HepG2 (cell line): Measurements from ENCODE around the gene ZNF792. TPM values are rescaled to one million over a fixed set of nuclear protein-coding genes. Genes with fewer than 3 reads are reported as not detected.
A peak's percentile ranks its signal among the peaks of the same experiment; 100 is the strongest.

Source experiments
- HDAC2 ChIP-seq: sonication (generic); formaldehyde crosslinking; IDR thresholded peaks from 2 replicates; pipeline ENCODE4 v1.4.0; 2020; ENCODE audit warnings: missing genetic modification reagents
- PHF5A ChIP-seq: IDR thresholded peaks from one replicate; pipeline ENCODE4 v1.6.1; 2018; ENCODE audit warnings: low read depth, missing genetic modification reagents; ENCODE audit not compliant: unreplicated experiment
- SNAI1 ChIP-seq: sonication (generic); formaldehyde crosslinking; IDR thresholded peaks from 2 replicates; pipeline ENCODE4 v1.5.0; 2020; ENCODE audit warnings: mild to moderate bottlenecking, missing genetic modification reagents, borderline replicate concordance
- TGIF2 ChIP-seq: IDR thresholded peaks from 2 replicates; pipeline ENCODE4 v1.6.1; 2016; ENCODE audit warnings: control low read depth, missing compliant biosample characterization
- ZNF816 ChIP-seq: sonication (generic); formaldehyde crosslinking; IDR thresholded peaks from 2 replicates; pipeline ENCODE4 v1.8.0; 2022; ENCODE audit warnings: missing genetic modification reagents, mild to moderate bottlenecking, borderline replicate concordance
- polyA plus RNA-seq, 8 experiments: library from polyadenylated mRNA; depleted of rRNA in 3 of 8; stranded (reverse) in 7 of 8; unstranded in 1 of 8; fragments of >200 nt; fragmentation: Illumina TruSeq in 4 of 8; extraction: Trizol in 4 of 8; gene quantifications; 2 replicates each; pipeline versions ENCODE4 v1.2.1 to v1.2.3, GENCODE V29; 2011 to 2016; ENCODE audit warnings: low read depth in 4 of 8, missing spikeins in 1 of 8, mixed read lengths in 1 of 8; ENCODE audit not compliant: insufficient read depth in 1 of 8
- total RNA-seq, 5 experiments: library from RNA; depleted of rRNA; stranded (reverse); fragments of >200 nt; fragmentation: Illumina TruSeq; extraction: Trizol; gene quantifications; 2 replicates each; pipeline ENCODE4 v1.2.3, GENCODE V29; 2016; ENCODE audit warnings: low read depth in 1 of 5
- TF ChIP-seq, protein P1 (sequence below): sonication (generic); formaldehyde crosslinking; IDR thresholded peaks from 2 replicates; pipeline ENCODE4 v1.4.0; 2020; ENCODE audit warnings: missing genetic modification reagents, borderline replicate concordance
- TF ChIP-seq, protein P2 (sequence below): sonication (generic); formaldehyde crosslinking; IDR thresholded peaks from 2 replicates; pipeline ENCODE4 v1.4.0; 2020; ENCODE audit warnings: missing genetic modification reagents, borderline replicate concordance
- TF ChIP-seq, protein P3 (sequence below): sonication (generic); formaldehyde crosslinking; IDR thresholded peaks from 2 replicates; pipeline ENCODE4 v1.4.0; 2020; ENCODE audit warnings: missing genetic modification reagents
- TF ChIP-seq, protein P4 (sequence below): fragments of 450-650 bp; IDR thresholded peaks from 2 replicates; pipeline ENCODE4 v1.6.1; 2017
- TF ChIP-seq, protein P5 (sequence below): sonication (generic); formaldehyde crosslinking; IDR thresholded peaks from 2 replicates; pipeline ENCODE4 v1.9.0; 2021; ENCODE audit warnings: missing genetic modification reagents, borderline replicate concordance
- TF ChIP-seq, protein P6 (sequence below): sonication (generic); formaldehyde crosslinking; IDR thresholded peaks from 2 replicates; pipeline ENCODE4 v1.8.0; 2022; ENCODE audit warnings: mild to moderate bottlenecking, missing genetic modification reagents; ENCODE audit not compliant: insufficient replicate concordance
- TF ChIP-seq, protein P7 (sequence below): IDR thresholded peaks from 2 replicates; pipeline ENCODE4 v1.6.1; 2016; ENCODE audit warnings: mild to moderate bottlenecking, missing biosample characterization, missing genetic modification reagents

ZNF792 gene
- total and polyA plus RNA-seq, 2 of the 13 experiments (the other 11 are each of a cell fraction or from before 2014, with no cell fraction given), result 5.5 to 11.5 TPM

DNA sequence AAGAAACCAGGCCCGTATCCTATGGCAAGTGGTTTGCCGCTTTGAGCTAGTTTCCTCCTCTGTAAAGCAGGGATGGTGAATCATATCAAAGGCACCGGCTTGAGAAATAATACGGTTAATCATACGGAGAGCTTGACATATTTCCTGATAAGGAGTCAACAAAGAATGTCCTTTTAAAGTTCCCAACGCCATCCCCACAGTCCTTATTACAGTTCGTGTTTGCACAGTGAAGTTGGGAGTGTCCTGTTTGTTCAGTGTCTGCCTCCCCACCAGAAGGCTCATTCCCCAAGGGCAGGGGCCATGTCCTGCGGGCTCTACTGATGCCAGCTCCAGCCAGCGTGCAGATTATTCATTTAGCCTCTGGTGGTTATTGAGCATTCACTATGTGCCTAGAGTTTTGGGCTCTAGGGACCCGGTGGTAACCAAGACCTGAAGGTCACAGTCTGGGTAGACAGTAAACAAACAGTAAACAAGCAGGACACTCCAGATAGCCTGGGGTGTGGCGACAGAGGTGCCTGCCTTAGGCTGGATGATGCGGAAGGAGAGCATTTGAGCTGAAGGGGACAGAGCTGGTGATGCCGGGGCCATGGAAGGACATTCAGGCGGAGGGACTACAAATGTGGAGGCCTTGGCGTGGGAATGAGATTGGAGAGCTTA, 42.4 kb upstream of the ZNF792 start (continued):
- TF ChIP-seq, protein P1, sequence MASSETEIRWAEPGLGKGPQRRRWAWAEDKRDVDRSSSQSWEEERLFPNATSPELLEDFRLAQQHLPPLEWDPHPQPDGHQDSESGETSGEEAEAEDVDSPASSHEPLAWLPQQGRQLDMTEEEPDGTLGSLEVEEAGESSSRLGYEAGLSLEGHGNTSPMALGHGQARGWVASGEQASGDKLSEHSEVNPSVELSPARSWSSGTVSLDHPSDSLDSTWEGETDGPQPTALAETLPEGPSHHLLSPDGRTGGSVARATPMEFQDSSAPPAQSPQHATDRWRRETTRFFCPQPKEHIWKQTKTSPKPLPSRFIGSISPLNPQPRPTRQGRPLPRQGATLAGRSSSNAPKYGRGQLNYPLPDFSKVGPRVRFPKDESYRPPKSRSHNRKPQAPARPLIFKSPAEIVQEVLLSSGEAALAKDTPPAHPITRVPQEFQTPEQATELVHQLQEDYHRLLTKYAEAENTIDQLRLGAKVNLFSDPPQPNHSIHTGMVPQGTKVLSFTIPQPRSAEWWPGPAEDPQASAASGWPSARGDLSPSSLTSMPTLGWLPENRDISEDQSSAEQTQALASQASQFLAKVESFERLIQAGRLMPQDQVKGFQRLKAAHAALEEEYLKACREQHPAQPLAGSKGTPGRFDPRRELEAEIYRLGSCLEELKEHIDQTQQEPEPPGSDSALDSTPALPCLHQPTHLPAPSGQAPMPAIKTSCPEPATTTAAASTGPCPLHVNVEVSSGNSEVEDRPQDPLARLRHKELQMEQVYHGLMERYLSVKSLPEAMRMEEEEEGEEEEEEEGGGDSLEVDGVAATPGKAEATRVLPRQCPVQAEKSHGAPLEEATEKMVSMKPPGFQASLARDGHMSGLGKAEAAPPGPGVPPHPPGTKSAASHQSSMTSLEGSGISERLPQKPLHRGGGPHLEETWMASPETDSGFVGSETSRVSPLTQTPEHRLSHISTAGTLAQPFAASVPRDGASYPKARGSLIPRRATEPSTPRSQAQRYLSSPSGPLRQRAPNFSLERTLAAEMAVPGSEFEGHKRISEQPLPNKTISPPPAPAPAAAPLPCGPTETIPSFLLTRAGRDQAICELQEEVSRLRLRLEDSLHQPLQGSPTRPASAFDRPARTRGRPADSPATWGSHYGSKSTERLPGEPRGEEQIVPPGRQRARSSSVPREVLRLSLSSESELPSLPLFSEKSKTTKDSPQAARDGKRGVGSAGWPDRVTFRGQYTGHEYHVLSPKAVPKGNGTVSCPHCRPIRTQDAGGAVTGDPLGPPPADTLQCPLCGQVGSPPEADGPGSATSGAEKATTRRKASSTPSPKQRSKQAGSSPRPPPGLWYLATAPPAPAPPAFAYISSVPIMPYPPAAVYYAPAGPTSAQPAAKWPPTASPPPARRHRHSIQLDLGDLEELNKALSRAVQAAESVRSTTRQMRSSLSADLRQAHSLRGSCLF (CRISPR knock-in tag), result no peak
- TF ChIP-seq, protein P2, sequence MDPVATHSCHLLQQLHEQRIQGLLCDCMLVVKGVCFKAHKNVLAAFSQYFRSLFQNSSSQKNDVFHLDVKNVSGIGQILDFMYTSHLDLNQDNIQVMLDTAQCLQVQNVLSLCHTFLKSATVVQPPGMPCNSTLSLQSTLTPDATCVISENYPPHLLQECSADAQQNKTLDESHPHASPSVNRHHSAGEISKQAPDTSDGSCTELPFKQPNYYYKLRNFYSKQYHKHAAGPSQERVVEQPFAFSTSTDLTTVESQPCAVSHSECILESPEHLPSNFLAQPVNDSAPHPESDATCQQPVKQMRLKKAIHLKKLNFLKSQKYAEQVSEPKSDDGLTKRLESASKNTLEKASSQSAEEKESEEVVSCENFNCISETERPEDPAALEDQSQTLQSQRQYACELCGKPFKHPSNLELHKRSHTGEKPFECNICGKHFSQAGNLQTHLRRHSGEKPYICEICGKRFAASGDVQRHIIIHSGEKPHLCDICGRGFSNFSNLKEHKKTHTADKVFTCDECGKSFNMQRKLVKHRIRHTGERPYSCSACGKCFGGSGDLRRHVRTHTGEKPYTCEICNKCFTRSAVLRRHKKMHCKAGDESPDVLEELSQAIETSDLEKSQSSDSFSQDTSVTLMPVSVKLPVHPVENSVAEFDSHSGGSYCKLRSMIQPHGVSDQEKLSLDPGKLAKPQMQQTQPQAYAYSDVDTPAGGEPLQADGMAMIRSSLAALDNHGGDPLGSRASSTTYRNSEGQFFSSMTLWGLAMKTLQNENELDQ, result no peak
- TF ChIP-seq, protein P3, sequence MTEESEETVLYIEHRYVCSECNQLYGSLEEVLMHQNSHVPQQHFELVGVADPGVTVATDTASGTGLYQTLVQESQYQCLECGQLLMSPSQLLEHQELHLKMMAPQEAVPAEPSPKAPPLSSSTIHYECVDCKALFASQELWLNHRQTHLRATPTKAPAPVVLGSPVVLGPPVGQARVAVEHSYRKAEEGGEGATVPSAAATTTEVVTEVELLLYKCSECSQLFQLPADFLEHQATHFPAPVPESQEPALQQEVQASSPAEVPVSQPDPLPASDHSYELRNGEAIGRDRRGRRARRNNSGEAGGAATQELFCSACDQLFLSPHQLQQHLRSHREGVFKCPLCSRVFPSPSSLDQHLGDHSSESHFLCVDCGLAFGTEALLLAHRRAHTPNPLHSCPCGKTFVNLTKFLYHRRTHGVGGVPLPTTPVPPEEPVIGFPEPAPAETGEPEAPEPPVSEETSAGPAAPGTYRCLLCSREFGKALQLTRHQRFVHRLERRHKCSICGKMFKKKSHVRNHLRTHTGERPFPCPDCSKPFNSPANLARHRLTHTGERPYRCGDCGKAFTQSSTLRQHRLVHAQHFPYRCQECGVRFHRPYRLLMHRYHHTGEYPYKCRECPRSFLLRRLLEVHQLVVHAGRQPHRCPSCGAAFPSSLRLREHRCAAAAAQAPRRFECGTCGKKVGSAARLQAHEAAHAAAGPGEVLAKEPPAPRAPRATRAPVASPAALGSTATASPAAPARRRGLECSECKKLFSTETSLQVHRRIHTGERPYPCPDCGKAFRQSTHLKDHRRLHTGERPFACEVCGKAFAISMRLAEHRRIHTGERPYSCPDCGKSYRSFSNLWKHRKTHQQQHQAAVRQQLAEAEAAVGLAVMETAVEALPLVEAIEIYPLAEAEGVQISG (CRISPR knock-in tag), result 0 out of 2 replicates have a peak, but pooled peaks have one; percentile 34
- TF ChIP-seq, protein P4, sequence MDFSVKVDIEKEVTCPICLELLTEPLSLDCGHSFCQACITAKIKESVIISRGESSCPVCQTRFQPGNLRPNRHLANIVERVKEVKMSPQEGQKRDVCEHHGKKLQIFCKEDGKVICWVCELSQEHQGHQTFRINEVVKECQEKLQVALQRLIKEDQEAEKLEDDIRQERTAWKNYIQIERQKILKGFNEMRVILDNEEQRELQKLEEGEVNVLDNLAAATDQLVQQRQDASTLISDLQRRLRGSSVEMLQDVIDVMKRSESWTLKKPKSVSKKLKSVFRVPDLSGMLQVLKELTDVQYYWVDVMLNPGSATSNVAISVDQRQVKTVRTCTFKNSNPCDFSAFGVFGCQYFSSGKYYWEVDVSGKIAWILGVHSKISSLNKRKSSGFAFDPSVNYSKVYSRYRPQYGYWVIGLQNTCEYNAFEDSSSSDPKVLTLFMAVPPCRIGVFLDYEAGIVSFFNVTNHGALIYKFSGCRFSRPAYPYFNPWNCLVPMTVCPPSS, result no peak
- peak; percentile 98 for TF ChIP-seq HDAC2
- TF ChIP-seq, protein P5, sequence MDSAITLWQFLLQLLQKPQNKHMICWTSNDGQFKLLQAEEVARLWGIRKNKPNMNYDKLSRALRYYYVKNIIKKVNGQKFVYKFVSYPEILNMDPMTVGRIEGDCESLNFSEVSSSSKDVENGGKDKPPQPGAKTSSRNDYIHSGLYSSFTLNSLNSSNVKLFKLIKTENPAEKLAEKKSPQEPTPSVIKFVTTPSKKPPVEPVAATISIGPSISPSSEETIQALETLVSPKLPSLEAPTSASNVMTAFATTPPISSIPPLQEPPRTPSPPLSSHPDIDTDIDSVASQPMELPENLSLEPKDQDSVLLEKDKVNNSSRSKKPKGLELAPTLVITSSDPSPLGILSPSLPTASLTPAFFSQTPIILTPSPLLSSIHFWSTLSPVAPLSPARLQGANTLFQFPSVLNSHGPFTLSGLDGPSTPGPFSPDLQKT (CRISPR knock-in tag), result no peak
- TF ChIP-seq, protein P6, sequence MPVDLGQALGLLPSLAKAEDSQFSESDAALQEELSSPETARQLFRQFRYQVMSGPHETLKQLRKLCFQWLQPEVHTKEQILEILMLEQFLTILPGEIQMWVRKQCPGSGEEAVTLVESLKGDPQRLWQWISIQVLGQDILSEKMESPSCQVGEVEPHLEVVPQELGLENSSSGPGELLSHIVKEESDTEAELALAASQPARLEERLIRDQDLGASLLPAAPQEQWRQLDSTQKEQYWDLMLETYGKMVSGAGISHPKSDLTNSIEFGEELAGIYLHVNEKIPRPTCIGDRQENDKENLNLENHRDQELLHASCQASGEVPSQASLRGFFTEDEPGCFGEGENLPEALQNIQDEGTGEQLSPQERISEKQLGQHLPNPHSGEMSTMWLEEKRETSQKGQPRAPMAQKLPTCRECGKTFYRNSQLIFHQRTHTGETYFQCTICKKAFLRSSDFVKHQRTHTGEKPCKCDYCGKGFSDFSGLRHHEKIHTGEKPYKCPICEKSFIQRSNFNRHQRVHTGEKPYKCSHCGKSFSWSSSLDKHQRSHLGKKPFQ (CRISPR knock-in tag), result no peak
- TF ChIP-seq, protein P7, sequence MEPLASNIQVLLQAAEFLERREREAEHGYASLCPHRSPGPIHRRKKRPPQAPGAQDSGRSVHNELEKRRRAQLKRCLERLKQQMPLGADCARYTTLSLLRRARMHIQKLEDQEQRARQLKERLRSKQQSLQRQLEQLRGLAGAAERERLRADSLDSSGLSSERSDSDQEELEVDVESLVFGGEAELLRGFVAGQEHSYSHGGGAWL, result no peak
- TF ChIP-seq TGIF2, result peak; percentile 93
- TF ChIP-seq SNAI1, result peak; percentile 42; the same call in 1 of the 2 replicates
- TF ChIP-seq ZNF816 (CRISPR knock-in tag), result peak; percentile 57; the same call in 1 of the 2 replicates
- peak; percentile 74 for TF ChIP-seq PHF5A (CRISPR knock-in tag)
